Measurements from ENCODE around the gene ASPDH.

The ASPDH gene

GRCh38 chr19:50512999-50513745, 541 bp downstream of the ASPDH start:
- DNase-seq, result no peak

- DNase-seq, result no peak
Observed at GRCh38 chr19:50512112-50512998, 1.4 kb downstream of the ASPDH start.

- DNase-seq, result peak; percentile 99
Observed at GRCh38 chr19:50511069-50511822, 2.5 kb downstream of the ASPDH start, which contains the start of gene JOSD2. TSS of gene JOSD2 (minus strand) at chr19:50511191. CDS start at chr19:50510431, 760 bp downstream.

- no peak for DNase-seq
Observed at GRCh38 chr19:50510700-50511068, 3.0 kb downstream of the ASPDH start.

- DNase-seq, result no peak
Observed at GRCh38 chr19:50510121-50510670, 3.5 kb downstream of the ASPDH start.

- no peak for DNase-seq
Observed at GRCh38 chr19:50509366-50509765, 4.3 kb downstream of the ASPDH start.

- DNase-seq, result no peak
Observed at GRCh38 chr19:50508843-50509190, 4.9 kb downstream of the ASPDH start.

GRCh38 chr19:50507376-50507775, 6.3 kb downstream of the ASPDH start:
- no peak for DNase-seq

GRCh38 chr19:50506700-50507099, 7.0 kb downstream of the ASPDH start:
- DNase-seq, result no peak

GRCh38 chr19:50505856-50506611, 7.7 kb downstream of the ASPDH start:
- DNase-seq, result no peak

- no peak for DNase-seq
Observed at GRCh38 chr19:50501568-50502475, 11.9 kb downstream of the ASPDH start.

GRCh38 chr19:50501186-50501567, 12.5 kb downstream of the ASPDH start:
- DNase-seq, result no peak

GRCh38 chr19:50500753-50501151, 13.0 kb downstream of the ASPDH start:
- no peak for DNase-seq

GRCh38 chr19:50500060-50500752, 13.5 kb downstream of the ASPDH start:
- peak; percentile 39 for DNase-seq

- no peak for DNase-seq
Observed at GRCh38 chr19:50498219-50499056, 15.3 kb downstream of the ASPDH start.

- DNase-seq, result no peak
Observed at GRCh38 chr19:50497022-50497405, 16.7 kb downstream of the ASPDH start.

- peak; percentile 95 for DNase-seq
Observed at GRCh38 chr19:50496189-50497021, 17.3 kb downstream of the ASPDH start.

GRCh38 chr19:50495020-50495531, 18.6 kb downstream of the ASPDH start:
- DNase-seq, result no peak
